PC-9 (cell line): Measurements from ENCODE around the gene EPB41L4B. TPM values are rescaled to one million over a fixed set of nuclear protein-coding genes. Genes with fewer than 3 reads are reported as not detected.
A peak's percentile ranks its signal among the peaks of the same experiment; 100 is the strongest.

ENCODE experiments used
- BruUV-seq: library from RNA; stranded (reverse); fragments of 400-500 nt; replicated peaks from 2 replicates; lab custom pipeline; 2021; lab: Mats Ljungman, UMichigan
- CTCF ChIA-PET: fragments of 300-600 bp; sonication (Branson Sonifier 250); formaldehyde crosslinking; loops from one replicate; lab custom pipeline; 2022; ENCODE audit warnings: antibody characterized with exemption; lab: Charles Lee
- POLR2A ChIA-PET: fragments of 300-600 bp; sonication (Branson Sonifier 250); formaldehyde crosslinking; loops from one replicate; lab custom pipeline; 2022; ENCODE audit warnings: antibody characterized with exemption; ENCODE audit not compliant: unreplicated experiment; lab: Charles Lee
- DNase-seq, 2 experiments: peaks; one replicate each; pipeline versions ENCODE4 v3.0.0 to v3.0.0-alpha.2; 2015 to 2022; ENCODE audit warnings: mixed read lengths in 1 of 2
- H2AFZ ChIP-seq: fragments of 200-600 bp; sonication (generic); 2 replicates; pipeline ENCODE4 v1.8.1; 2017; ENCODE audit warnings: antibody characterized with exemption
- H3F3A ChIP-seq: fragments of 200-600 bp; sonication (generic); 2 replicates; pipeline ENCODE4 v1.8.1; 2017; ENCODE audit warnings: antibody characterized with exemption, mild to moderate bottlenecking, low read depth; ENCODE audit not compliant: insufficient read depth
- H3K27ac ChIP-seq: fragments of 200-600 bp; sonication (generic); 2 replicates; pipeline ENCODE4 v1.6.1; 2016; ENCODE audit warnings: mixed run types
- H3K27me3 ChIP-seq: fragments of 200-600 bp; sonication (generic); 2 replicates; pipeline ENCODE4 v1.6.1; 2016; ENCODE audit warnings: low read depth, mixed run types; ENCODE audit not compliant: insufficient read depth
- H3K36me3 ChIP-seq: fragments of 200-600 bp; sonication (generic); 2 replicates; pipeline ENCODE4 v1.6.1; 2016; ENCODE audit warnings: low read depth, mixed run types
- H3K4me1 ChIP-seq: fragments of 200-600 bp; sonication (generic); replicated peaks from 2 replicates; pipeline ENCODE4 v1.6.1; 2016; ENCODE audit warnings: mixed run types; ENCODE audit not compliant: insufficient read depth
- H3K4me2 ChIP-seq: fragments of 200-600 bp; sonication (generic); 2 replicates; pipeline ENCODE4 v1.6.1; 2017; ENCODE audit warnings: mixed run types
- H3K4me3 ChIP-seq: fragments of 200-600 bp; sonication (generic); 2 replicates; pipeline ENCODE4 v1.6.1; 2016; ENCODE audit warnings: mixed run types
- H3K79me2 ChIP-seq: fragments of 200-600 bp; sonication (generic); 2 replicates; pipeline ENCODE4 v1.6.1; 2017; ENCODE audit warnings: low read depth, mixed run types
- H3K9me2 ChIP-seq: fragments of 200-600 bp; sonication (generic); 2 replicates; pipeline ENCODE4 v1.8.1; 2017; ENCODE audit warnings: mild to moderate bottlenecking; ENCODE audit not compliant: insufficient read depth
- H3K9me3 ChIP-seq: fragments of 200-600 bp; sonication (generic); 2 replicates; pipeline ENCODE4 v1.8.1; 2016; ENCODE audit warnings: low read depth; ENCODE audit not compliant: insufficient read depth
- H4K20me1 ChIP-seq: fragments of 200-600 bp; sonication (generic); 2 replicates; pipeline ENCODE4 v1.8.1; 2017; ENCODE audit not compliant: insufficient read depth
- EZH2 ChIP-seq: fragments of 200-600 bp; sonication (generic); IDR thresholded peaks from 2 replicates; pipeline ENCODE4 v1.8.0; 2017; ENCODE audit warnings: antibody characterized with exemption, low read depth
- intact Hi-C: fragments of 100-400 bp; cut with micrococcal nuclease; formaldehyde crosslinking; loops from one replicate; pipeline ENCODE4 v1.10.0; 2022; ENCODE audit not compliant: unreplicated experiment
- total RNA-seq: library from RNA; stranded (reverse); gene quantifications from 2 replicates; pipeline ENCODE4 v1.2.3, GENCODE V29; 2021
- TF ChIP-seq, protein P1 (sequence below): fragments of 200-600 bp; sonication (generic); conservative IDR thresholded peaks from 2 replicates; pipeline ENCODE4 v1.6.1; 2017; ENCODE audit warnings: mixed run types, antibody characterized with exemption, mild to moderate bottlenecking, moderate library complexity

The EPB41L4B gene
- total RNA-seq, 1 experiment from 2014 or later, result 4.2 TPM

DNA sequence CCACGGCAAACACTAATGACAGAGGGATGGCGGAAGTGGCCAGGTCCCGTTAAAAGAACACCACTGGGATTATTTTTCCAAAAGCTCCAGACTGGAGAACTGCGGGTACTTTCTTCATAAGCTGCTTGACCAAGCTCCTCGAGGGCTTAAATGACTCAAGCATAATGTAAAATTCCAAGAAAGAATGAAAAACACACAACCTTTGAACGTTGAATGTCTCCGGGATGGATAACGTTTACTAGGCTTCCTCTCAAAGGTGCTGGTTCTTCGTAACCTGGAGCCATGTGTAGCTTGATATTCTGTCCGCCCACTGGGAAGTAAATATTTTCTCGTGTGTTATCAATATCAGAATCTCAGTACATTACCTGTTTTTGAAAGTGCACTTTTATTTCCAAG is 67.6 kb downstream of the EPB41L4B start:
- intact Hi-C loops, result loop anchor here (10.0 kb wide), 1 partner anchor 148 kb away; no protein-coding TSS in a partner anchor
- Histone ChIP-seq H3K4me1 (peaks cover 71% of the 10 kb centered on the region), H3K79me2 (no peaks in the 10 kb centered on the region), H3K9me2 (no peaks in the 10 kb centered on the region), H3K27me3 (no peaks in the 10 kb centered on the region), H3K27ac (peak overlapping the region; percentile 95), H3K9me3 (no peaks in the 10 kb centered on the region), H3K36me3 (no peaks in the 10 kb centered on the region), H3F3A (peaks cover 64% of the 10 kb centered on the region), H3K4me2 (peak overlapping the region; percentile 75), H4K20me1 (no peaks in the 10 kb centered on the region), H2AFZ (no peak overlapping the region), H3K4me3 (peak overlapping the region; percentile 6; the same call in 1 of the 2 replicates)
- no peak for DNase-seq
- BruUV-seq, result no TSS peak
- ChIA-PET CTCF (no interaction called here), POLR2A (no interaction called here)
- TF ChIP-seq EZH2, result no peak
- TF ChIP-seq, protein P1, sequence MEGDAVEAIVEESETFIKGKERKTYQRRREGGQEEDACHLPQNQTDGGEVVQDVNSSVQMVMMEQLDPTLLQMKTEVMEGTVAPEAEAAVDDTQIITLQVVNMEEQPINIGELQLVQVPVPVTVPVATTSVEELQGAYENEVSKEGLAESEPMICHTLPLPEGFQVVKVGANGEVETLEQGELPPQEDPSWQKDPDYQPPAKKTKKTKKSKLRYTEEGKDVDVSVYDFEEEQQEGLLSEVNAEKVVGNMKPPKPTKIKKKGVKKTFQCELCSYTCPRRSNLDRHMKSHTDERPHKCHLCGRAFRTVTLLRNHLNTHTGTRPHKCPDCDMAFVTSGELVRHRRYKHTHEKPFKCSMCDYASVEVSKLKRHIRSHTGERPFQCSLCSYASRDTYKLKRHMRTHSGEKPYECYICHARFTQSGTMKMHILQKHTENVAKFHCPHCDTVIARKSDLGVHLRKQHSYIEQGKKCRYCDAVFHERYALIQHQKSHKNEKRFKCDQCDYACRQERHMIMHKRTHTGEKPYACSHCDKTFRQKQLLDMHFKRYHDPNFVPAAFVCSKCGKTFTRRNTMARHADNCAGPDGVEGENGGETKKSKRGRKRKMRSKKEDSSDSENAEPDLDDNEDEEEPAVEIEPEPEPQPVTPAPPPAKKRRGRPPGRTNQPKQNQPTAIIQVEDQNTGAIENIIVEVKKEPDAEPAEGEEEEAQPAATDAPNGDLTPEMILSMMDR, result no peak

DNA sequence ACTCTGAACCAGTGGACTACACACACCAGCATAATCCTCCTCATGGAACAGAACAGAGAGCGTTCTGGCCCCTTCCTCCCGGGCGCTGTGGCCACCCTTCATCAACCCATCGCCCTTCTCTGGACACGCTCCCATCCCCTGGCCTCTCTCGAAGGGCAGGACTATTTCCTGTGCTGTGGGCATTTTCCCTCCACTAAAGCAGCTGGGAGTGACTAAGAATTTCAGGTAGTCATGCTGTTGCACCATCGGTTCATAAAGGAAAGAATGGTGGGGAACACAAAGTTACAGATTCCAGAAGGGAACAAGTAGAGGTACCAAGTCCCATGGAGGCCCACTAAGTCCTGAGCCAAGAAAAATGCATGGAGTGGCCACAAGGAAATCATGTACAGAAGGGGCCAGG is 68.6 kb downstream of the EPB41L4B start:
- peaks cover 79% of the 10 kb centered on the region for H3K4me1 ChIP-seq
- no peak overlapping the region for H2AFZ ChIP-seq
- no TSS peak for BruUV-seq

DNA sequence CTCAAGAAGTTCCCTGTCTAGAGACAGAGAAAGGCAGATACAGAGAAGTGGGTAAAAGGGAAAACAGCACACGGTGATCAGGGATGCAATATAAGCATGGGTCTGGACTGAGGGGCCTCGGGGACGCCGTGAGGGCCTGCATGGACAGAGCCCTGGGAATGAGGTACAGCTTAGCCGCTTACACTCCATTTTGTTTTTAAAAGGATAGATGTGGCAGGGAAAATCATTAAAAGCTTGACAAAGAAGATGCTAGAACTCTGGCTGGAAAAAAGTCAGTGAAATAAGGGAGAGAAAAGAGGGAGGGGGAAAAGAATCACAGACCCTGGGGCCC is 69.1 kb downstream of the EPB41L4B start:
- peaks cover 64% of the 10 kb centered on the region for H3F3A ChIP-seq
- H2AFZ ChIP-seq, result peak overlapping the region; percentile 28; the same call in 1 of the 2 replicates
- H3K79me2 ChIP-seq, result no peaks in the 10 kb centered on the region
- H3K27ac ChIP-seq, result peak overlapping the region; percentile 95
- intact Hi-C loops, result loop anchor here (2.0 to 10.0 kb wide), 2 partner anchors 65 to 147 kb away; no protein-coding TSS in a partner anchor
- H3K4me3 ChIP-seq, result peak overlapping the region; percentile 33; the same call in 1 of the 2 replicates
- TF ChIP-seq EZH2, result no peak
- TF ChIP-seq, protein P1, result no peak
- no peaks in the 10 kb centered on the region for H3K27me3 ChIP-seq
- H4K20me1 ChIP-seq, result no peaks in the 10 kb centered on the region
- ChIA-PET POLR2A (interaction anchor here (0.6 kb wide), 1 partner anchor 237 kb away, joined by 3 read pairs; no protein-coding TSS in a partner anchor), CTCF (interaction anchor here (0.6 to 1.1 kb wide), 2 partner anchors 54 to 298 kb away, joined by 3 to 6 read pairs; no protein-coding TSS in a partner anchor)
- H3K9me3 ChIP-seq, result no peaks in the 10 kb centered on the region
- H3K9me2 ChIP-seq, result no peaks in the 10 kb centered on the region
- H3K4me1 ChIP-seq, result peaks cover 79% of the 10 kb centered on the region
- DNase-seq, result no peak
- no peaks in the 10 kb centered on the region for H3K36me3 ChIP-seq
- no TSS peak for BruUV-seq
- peak overlapping the region; percentile 75 for H3K4me2 ChIP-seq

More for the DNA sequence above, 68.6 kb downstream of the EPB41L4B start:
- ChIA-PET CTCF (interaction anchor here (1.1 kb wide), 1 partner anchor 298 kb away, joined by 3 read pairs; no protein-coding TSS in a partner anchor), POLR2A (interaction anchor here (0.6 kb wide), 1 partner anchor 237 kb away, joined by 3 read pairs; no protein-coding TSS in a partner anchor)
- intact Hi-C loops, result loop anchor here (10.0 kb wide), 1 partner anchor 147 kb away; no protein-coding TSS in a partner anchor
- Histone ChIP-seq H3K4me3 (no peak overlapping the region), H3K9me3 (no peaks in the 10 kb centered on the region), H3K4me2 (peak overlapping the region; percentile 75), H3F3A (peaks cover 64% of the 10 kb centered on the region), H4K20me1 (no peaks in the 10 kb centered on the region), H3K27ac (peak overlapping the region; percentile 95), H3K9me2 (no peaks in the 10 kb centered on the region), H3K79me2 (no peaks in the 10 kb centered on the region), H3K27me3 (no peaks in the 10 kb centered on the region), H3K36me3 (no peaks in the 10 kb centered on the region)
- TF ChIP-seq EZH2, result no peak
- TF ChIP-seq, protein P1, result no peak
- DNase-seq, result no peak
